Measurements from ENCODE around the gene ABCA6.

The ABCA6 gene

GRCh38 chr17:69159418-69159817 lies 17.7 kb upstream of the ABCA6 start:
- no peak for DNase-seq
- Mint-ChIP-seq H3K4me1 (no peaks in the 10 kb centered on the region), H3K9me3 (no peaks in the 10 kb centered on the region), H3K36me3 (no peaks in the 10 kb centered on the region), H3K27ac (no peak overlapping the region), H3K4me3 (no peak overlapping the region), H3K27me3 (no peaks in the 10 kb centered on the region)
- CTCF ChIA-PET: no interaction called here

GRCh38 chr17:69154267-69154666 lies 12.6 kb upstream of the ABCA6 start:
- H3K36me3 Mint-ChIP-seq: no peaks in the 10 kb centered on the region
- H3K4me1 Mint-ChIP-seq: no peaks in the 10 kb centered on the region
- H3K4me3 Mint-ChIP-seq: no peak overlapping the region
- DNase-seq: no peak
- CTCF ChIA-PET: no interaction called here
- H3K9me3 Mint-ChIP-seq: no peaks in the 10 kb centered on the region
- no peaks in the 10 kb centered on the region for H3K27me3 Mint-ChIP-seq
- no peak overlapping the region for H3K27ac Mint-ChIP-seq

GRCh38 chr17:69150333-69150732 lies 8.6 kb upstream of the ABCA6 start:
- Mint-ChIP-seq H3K4me1 (no peaks in the 10 kb centered on the region), H3K4me3 (no peak overlapping the region), H3K27ac (no peak overlapping the region)

GRCh38 chr17:69147460-69147859 lies 5.8 kb upstream of the ABCA6 start:
- no peaks in the 10 kb centered on the region for H3K9me3 Mint-ChIP-seq
- H3K4me1 Mint-ChIP-seq: no peaks in the 10 kb centered on the region
- no peak for DNase-seq
- H3K36me3 Mint-ChIP-seq: no peaks in the 10 kb centered on the region
- H3K27me3 Mint-ChIP-seq: peaks cover 5% of the 10 kb centered on the region
- CTCF ChIA-PET: no interaction called here
- no peak overlapping the region for H3K27ac Mint-ChIP-seq
- no peak overlapping the region for H3K4me3 Mint-ChIP-seq

More at GRCh38 chr17:69150333-69150732, 8.6 kb upstream of the ABCA6 start:
- CTCF ChIA-PET: no interaction called here
- Mint-ChIP-seq H3K9me3 (no peaks in the 10 kb centered on the region), H3K27me3 (no peaks in the 10 kb centered on the region), H3K36me3 (no peaks in the 10 kb centered on the region)
- no peak for DNase-seq

- CTCF ChIA-PET: no interaction called here
- Mint-ChIP-seq H3K4me3 (no peak overlapping the region), H3K27me3 (peaks cover 9% of the 10 kb centered on the region), H3K27ac (no peak overlapping the region), H3K36me3 (no peaks in the 10 kb centered on the region), H3K9me3 (no peaks in the 10 kb centered on the region), H3K4me1 (no peaks in the 10 kb centered on the region)
- DNase-seq: no peak
These were observed 2.9 kb upstream of the ABCA6 start for GRCh38 chr17:69144331-69145255.

- no peak for DNase-seq
- Mint-ChIP-seq H3K27me3 (peaks cover 9% of the 10 kb centered on the region), H3K9me3 (no peaks in the 10 kb centered on the region), H3K36me3 (no peaks in the 10 kb centered on the region), H3K27ac (no peak overlapping the region), H3K4me3 (no peak overlapping the region), H3K4me1 (no peaks in the 10 kb centered on the region)
- CTCF ChIA-PET: no interaction called here
These were observed 2.1 kb upstream of the ABCA6 start for GRCh38 chr17:69143683-69144231.

GRCh38 chr17:69143151-69143550 lies 1.5 kb upstream of the ABCA6 start:
- Mint-ChIP-seq H3K36me3 (no peaks in the 10 kb centered on the region), H3K9me3 (no peaks in the 10 kb centered on the region), H3K27ac (no peak overlapping the region), H3K4me3 (no peak overlapping the region), H3K4me1 (no peaks in the 10 kb centered on the region), H3K27me3 (peaks cover 9% of the 10 kb centered on the region)
- CTCF ChIA-PET: no interaction called here
- no peak for DNase-seq

- CTCF ChIA-PET: no interaction called here
- no peak for DNase-seq
- Mint-ChIP-seq H3K27me3 (peaks cover 9% of the 10 kb centered on the region), H3K36me3 (no peaks in the 10 kb centered on the region), H3K4me1 (no peaks in the 10 kb centered on the region), H3K4me3 (no peak overlapping the region), H3K9me3 (no peaks in the 10 kb centered on the region), H3K27ac (no peak overlapping the region)
These were observed 594 bp upstream of the ABCA6 start for GRCh38 chr17:69142175-69142802.

- H3K9me3 Mint-ChIP-seq: no peaks in the 10 kb centered on the region
- H3K27ac Mint-ChIP-seq: no peak overlapping the region
- no peak overlapping the region for H3K4me3 Mint-ChIP-seq
- H3K27me3 Mint-ChIP-seq: no peaks in the 10 kb centered on the region
- no peaks in the 10 kb centered on the region for H3K36me3 Mint-ChIP-seq
- H3K4me1 Mint-ChIP-seq: peaks cover 8% of the 10 kb centered on the region
- CTCF ChIA-PET: no interaction called here
- no peak for DNase-seq
These were observed 7.6 kb downstream of the ABCA6 start for GRCh38 chr17:69134112-69134511.

- peaks cover 8% of the 10 kb centered on the region for H3K4me1 Mint-ChIP-seq
- no peaks in the 10 kb centered on the region for H3K9me3 Mint-ChIP-seq
- no peak overlapping the region for H3K4me3 Mint-ChIP-seq
- no peaks in the 10 kb centered on the region for H3K27me3 Mint-ChIP-seq
- no peak for DNase-seq
- H3K36me3 Mint-ChIP-seq: no peaks in the 10 kb centered on the region
- CTCF ChIA-PET: no interaction called here
- no peak overlapping the region for H3K27ac Mint-ChIP-seq
These were observed 10.9 kb downstream of the ABCA6 start for GRCh38 chr17:69130627-69131296.

GRCh38 chr17:69123626-69124025 lies 18.1 kb downstream of the ABCA6 start:
- no peaks in the 10 kb centered on the region for H3K27me3 Mint-ChIP-seq
- no peak for DNase-seq
- no peak overlapping the region for H3K27ac Mint-ChIP-seq
- no peaks in the 10 kb centered on the region for H3K9me3 Mint-ChIP-seq
- no peaks in the 10 kb centered on the region for H3K36me3 Mint-ChIP-seq
- CTCF ChIA-PET: no interaction called here
- no peak overlapping the region for H3K4me3 Mint-ChIP-seq
- no peaks in the 10 kb centered on the region for H3K4me1 Mint-ChIP-seq

- H3K36me3 Mint-ChIP-seq: no peaks in the 10 kb centered on the region
- H3K4me1 Mint-ChIP-seq: no peaks in the 10 kb centered on the region
- no peaks in the 10 kb centered on the region for H3K27me3 Mint-ChIP-seq
- DNase-seq: no peak
- H3K4me3 Mint-ChIP-seq: no peak overlapping the region
- CTCF ChIA-PET: no interaction called here
- no peaks in the 10 kb centered on the region for H3K9me3 Mint-ChIP-seq
- H3K27ac Mint-ChIP-seq: no peak overlapping the region
These were observed 19.6 kb downstream of the ABCA6 start for GRCh38 chr17:69122065-69122464.

- Mint-ChIP-seq H3K27me3 (no peaks in the 10 kb centered on the region), H3K4me1 (no peaks in the 10 kb centered on the region), H3K27ac (no peak overlapping the region), H3K36me3 (no peaks in the 10 kb centered on the region), H3K4me3 (no peak overlapping the region), H3K9me3 (no peaks in the 10 kb centered on the region)
- DNase-seq: no peak
- CTCF ChIA-PET: no interaction called here
These were observed 23.6 kb downstream of the ABCA6 start for GRCh38 chr17:69117855-69118784.

- H3K9me3 Mint-ChIP-seq: no peaks in the 10 kb centered on the region
- no peaks in the 10 kb centered on the region for H3K4me1 Mint-ChIP-seq
- H3K27ac Mint-ChIP-seq: no peak overlapping the region
- H3K4me3 Mint-ChIP-seq: no peak overlapping the region
- no peaks in the 10 kb centered on the region for H3K36me3 Mint-ChIP-seq
- DNase-seq: no peak
- no peaks in the 10 kb centered on the region for H3K27me3 Mint-ChIP-seq
- CTCF ChIA-PET: no interaction called here
These were observed 29.9 kb downstream of the ABCA6 start for GRCh38 chr17:69111794-69112193.

Data from activated naive CD4-positive, alpha-beta T cell treated with anti-CD3 and anti-CD28 coated beads, Interleukin-2, amount 10 ng/mL, durations not matched to agents 7 days and 5 days (primary cell).